Brain microvascular endothelial cell (primary cell): ENCODE data around the gene SAMMSON.

Source experiments
- DNase-seq: peaks from one replicate; pipeline ENCODE4 v3.0.0-alpha.2; 2020
- H3K27ac ChIP-seq: fragments of 250-450 bp; sonication (Bioruptor Pico); 2 replicates; pipeline ENCODE4 v1.5.1; 2020; ENCODE audit warnings: mild to moderate bottlenecking, moderate library complexity
- H3K27me3 ChIP-seq: fragments of 250-450 bp; sonication (Bioruptor Pico); replicated peaks from 2 replicates; pipeline ENCODE4 v1.5.1; 2020; ENCODE audit warnings: mild to moderate bottlenecking
- H3K36me3 ChIP-seq: fragments of 250-450 bp; sonication (Bioruptor Pico); replicated peaks from 2 replicates; pipeline ENCODE4 v1.5.1; 2020; ENCODE audit warnings: mild to moderate bottlenecking
- H3K4me3 ChIP-seq: 2 replicates; pipeline ENCODE4 v1.5.1; 2011; ENCODE audit warnings: low read depth, mild to moderate bottlenecking, control low read depth, low read length, moderate library complexity
- CTCF ChIP-seq: IDR thresholded peaks from 2 replicates; pipeline ENCODE4 v1.5.1; 2011; ENCODE audit warnings: low read depth, mild to moderate bottlenecking, moderate library complexity, low read length, control low read depth, inconsistent platforms; ENCODE audit errors: missing control alignments
- in situ Hi-C: cut with HindIII; loops from 2 replicates; pipeline ENCODE4 v1.10.0; 2017; ENCODE audit warnings: low sequenced_read_pairs, low pct_ligation_motif_present

Gene SAMMSON

GRCh38 chr3:70095260-70095659 is 95.7 kb downstream of the SAMMSON start:
- no peak overlapping the region for H3K27ac ChIP-seq
- no peak overlapping the region for H3K4me3 ChIP-seq
- no peak for TF ChIP-seq CTCF
- H3K36me3 ChIP-seq = no peaks in the 10 kb centered on the region
- H3K27me3 ChIP-seq = no peaks in the 10 kb centered on the region
- no peak for DNase-seq
- in situ Hi-C loops = no loop called here

GRCh38 chr3:70096376-70097066 is 97.0 kb downstream of the SAMMSON start:
- no peak for TF ChIP-seq CTCF

GRCh38 chr3:70097084-70097483 is 97.6 kb downstream of the SAMMSON start:
- H3K36me3 ChIP-seq = no peaks in the 10 kb centered on the region
- TF ChIP-seq CTCF = no peak

More at GRCh38 chr3:70096376-70097066, 97.0 kb downstream of the SAMMSON start:
- no peaks in the 10 kb centered on the region for H3K36me3 ChIP-seq
- in situ Hi-C loops = no loop called here
- H3K4me3 ChIP-seq = no peak overlapping the region
- H3K27ac ChIP-seq = no peak overlapping the region
- DNase-seq = no peak
- H3K27me3 ChIP-seq = no peaks in the 10 kb centered on the region

GRCh38 chr3:70108072-70108471 is 108.5 kb downstream of the SAMMSON start:
- Histone ChIP-seq H3K36me3 (no peaks in the 10 kb centered on the region), H3K4me3 (no peak overlapping the region), H3K27ac (no peak overlapping the region), H3K27me3 (no peaks in the 10 kb centered on the region)
- DNase-seq = peak; percentile 18
- TF ChIP-seq CTCF = peak; percentile 79
- in situ Hi-C loops = no loop called here

More at GRCh38 chr3:70097084-70097483, 97.6 kb downstream of the SAMMSON start:
- no peak for DNase-seq
- H3K27ac ChIP-seq = no peak overlapping the region
- in situ Hi-C loops = no loop called here
- H3K27me3 ChIP-seq = no peaks in the 10 kb centered on the region
- H3K4me3 ChIP-seq = no peak overlapping the region

- no peak for DNase-seq
- TF ChIP-seq CTCF = no peak
- H3K27me3 ChIP-seq = no peaks in the 10 kb centered on the region
- no peaks in the 10 kb centered on the region for H3K36me3 ChIP-seq
- no peak overlapping the region for H3K27ac ChIP-seq
- H3K4me3 ChIP-seq = no peak overlapping the region
- in situ Hi-C loops = no loop called here
Observed at GRCh38 chr3:70108546-70108945, 109.0 kb downstream of the SAMMSON start.

GRCh38 chr3:70110066-70110465 is 110.5 kb downstream of the SAMMSON start:
- no peak for DNase-seq
- in situ Hi-C loops = no loop called here
- no peak for TF ChIP-seq CTCF

More at GRCh38 chr3:70110066-70110465, 110.5 kb downstream of the SAMMSON start:
- Histone ChIP-seq H3K36me3 (no peaks in the 10 kb centered on the region), H3K27me3 (no peaks in the 10 kb centered on the region), H3K4me3 (no peak overlapping the region), H3K27ac (no peak overlapping the region)
